B cell (primary cell): ENCODE data around the gene EIF3B. TPM values are rescaled to one million over a fixed set of nuclear protein-coding genes. Genes with fewer than 3 reads are reported as not detected.
A peak's percentile ranks its signal among the peaks of the same experiment; 100 is the strongest.

Experiments
- ATAC-seq: fragments of 200-7000 bp; cut with Tn5 transposase; one replicate; pipeline ENCODE4 v1.10.0; 2021; ENCODE audit warnings: low read depth, mild to moderate bottlenecking, moderate number of reproducible peaks, moderate library complexity
- CTCF ChIA-PET: fragments of 350-600 bp; sonication (Branson Sonifier 250); formaldehyde crosslinking; loops from one replicate; lab custom pipeline; 2021; ENCODE audit warnings: antibody characterized with exemption, inconsistent platforms; lab: Charles Lee
- POLR2A ChIA-PET: fragments of 350-600 bp; sonication (Branson Sonifier 250); formaldehyde crosslinking; loops from one replicate; lab custom pipeline; 2021; ENCODE audit warnings: antibody characterized with exemption; lab: Charles Lee
- DNase-seq: peaks from one replicate; pipeline ENCODE4 v3.0.0; 2013
- H2AFZ ChIP-seq: 2 replicates; pipeline ENCODE4 v1.6.1; 2012; ENCODE audit warnings: mild to moderate bottlenecking, low read depth, low read length; ENCODE audit not compliant: insufficient read depth, poor library complexity, severe bottlenecking
- H3K27ac ChIP-seq, 2 donors: 1 replicate in 1 of 2; 2 replicates in 1 of 2; pipeline ENCODE4 v1.5.1; 2012 to 2013; ENCODE audit warnings: low read length in 2 of 2, mild to moderate bottlenecking in 2 of 2, moderate library complexity in 1 of 2
- H3K27me3 ChIP-seq, 4 experiments: fragments of 200-600 bp in 1 of 4; sonication (generic) in 1 of 4; replicated peaks in 1 of 4; 1 replicate in 2 of 4; 2 replicates in 2 of 4; pipeline versions ENCODE4 v1.6.1 to v1.7.0; 2013 to 2016; ENCODE audit warnings: low read length in 3 of 4, mild to moderate bottlenecking in 2 of 4, mixed read lengths in 1 of 4, moderate library complexity in 1 of 4; ENCODE audit not compliant: insufficient read depth in 4 of 4, control insufficient read depth in 3 of 4; ENCODE audit errors: control extremely low read depth in 1 of 4
- H3K36me3 ChIP-seq, 2 experiments: replicated peaks in 1 of 2; 1 replicate in 1 of 2; 2 replicates in 1 of 2; pipeline versions ENCODE4 v1.6.1 to v1.7.1; 2013; ENCODE audit warnings: low read length in 1 of 2; ENCODE audit not compliant: insufficient read depth in 2 of 2, control insufficient read depth in 1 of 2; ENCODE audit errors: control extremely low read depth in 1 of 2, extremely low read depth in 1 of 2
- H3K4me1 ChIP-seq, 2 donors: fragments of 200-600 bp in 1 of 2; sonication (generic) in 1 of 2; 1 replicate in 1 of 2; 2 replicates in 1 of 2; pipeline versions ENCODE4 v1.5.1 to v1.6.1; 2013 to 2017; ENCODE audit warnings: low read length in 2 of 2; ENCODE audit not compliant: control insufficient read depth in 2 of 2, insufficient read depth in 2 of 2
- H3K4me2 ChIP-seq: replicated peaks from 2 replicates; pipeline ENCODE3; 2012; ENCODE audit warnings: mild to moderate bottlenecking, low read depth, low read length; ENCODE audit not compliant: poor library complexity, severe bottlenecking
- H3K4me3 ChIP-seq, 5 experiments: fragments of 200-600 bp in 1 of 5; sonication (generic) in 1 of 5; 1 replicate in 3 of 5; 2 replicates in 2 of 5; pipeline versions ENCODE4 v1.5.1 to v1.7.0; 2011 to 2016; ENCODE audit warnings: low read length in 4 of 5, mild to moderate bottlenecking in 4 of 5, low read depth in 2 of 5, control low read depth in 1 of 5, moderate library complexity in 1 of 5; ENCODE audit not compliant: insufficient read depth in 1 of 5; ENCODE audit errors: control extremely low read depth in 1 of 5, extremely low read depth in 1 of 5
- H3K79me2 ChIP-seq: fragments of 200-600 bp; sonication (generic); one replicate; pipeline ENCODE4 v1.6.0; 2016; ENCODE audit warnings: low read length; ENCODE audit not compliant: control insufficient read depth, insufficient read depth
- H3K9ac ChIP-seq: fragments of 200-600 bp; sonication (generic); 2 replicates; pipeline ENCODE4 v1.6.1; 2017; ENCODE audit warnings: mild to moderate bottlenecking, low read length, moderate library complexity
- H3K9me3 ChIP-seq, 3 donors: one replicate each; pipeline versions ENCODE4 v1.6.1 to v1.7.1; 2013; ENCODE audit warnings: low read length in 2 of 3; ENCODE audit not compliant: control insufficient read depth in 2 of 3, insufficient read depth in 1 of 3; ENCODE audit errors: control extremely low read depth in 1 of 3
- H4K20me1 ChIP-seq: 2 replicates; pipeline ENCODE4 v1.6.0; 2012; ENCODE audit warnings: mild to moderate bottlenecking, low read length; ENCODE audit not compliant: insufficient read depth, control insufficient read depth, poor library complexity, severe bottlenecking
- H3K27ac Mint-ChIP-seq: one replicate; pipeline ENCODE4 v1.8.0; 2021; ENCODE audit warnings: mixed read lengths
- H3K27me3 Mint-ChIP-seq: one replicate; pipeline ENCODE4 v1.8.0; 2021; ENCODE audit warnings: mixed read lengths
- H3K4me1 Mint-ChIP-seq: one replicate; pipeline ENCODE4 v1.8.0; 2021; ENCODE audit warnings: mixed read lengths
- H3K4me3 Mint-ChIP-seq: one replicate; pipeline ENCODE4 v1.8.0; 2021; ENCODE audit warnings: mixed read lengths
- H3K9me3 Mint-ChIP-seq: one replicate; pipeline ENCODE4 v1.8.0; 2022; ENCODE audit warnings: mixed read lengths; ENCODE audit not compliant: insufficient read depth
- CTCF ChIP-seq: fragments of 200-600 bp; IDR thresholded peaks from one replicate; pipeline ENCODE4 v1.8.0; 2022; ENCODE audit warnings: antibody characterized with exemption, mild to moderate bottlenecking
- EZH2 ChIP-seq: IDR thresholded peaks from 2 replicates; pipeline ENCODE4 v1.6.1; 2012; ENCODE audit warnings: borderline replicate concordance, low read depth, mild to moderate bottlenecking, moderate library complexity, low read length; ENCODE audit not compliant: insufficient read depth, poor library complexity, severe bottlenecking
- WGBS: methylation state at CpG from one replicate; pipeline ENCODE4 v1.1.5; 2013; ENCODE audit warnings: missing lambda C conversion rate; ENCODE audit not compliant: insufficient coverage; 5-methylcytosine and 5-hydroxymethylcytosine counted together
- intact Hi-C: fragments of 100-400 bp; cut with micrococcal nuclease; formaldehyde crosslinking; loops from one replicate; pipeline ENCODE4 v1.10.0; 2022
- polyA plus RNA-seq: library from polyadenylated mRNA; depleted of rRNA; stranded (reverse); fragments of >200 nt; gene quantifications from 2 replicates; pipeline ENCODE4 v1.2.3, GENCODE V29; 2012
- total RNA-seq, 2 donors: library from RNA; stranded (reverse); fragments of 120-200 nt in 1 of 2; gene quantifications; 1 replicate in 1 of 2; 2 replicates in 1 of 2; pipeline versions ENCODE4 v1.2.3 to v1.2.4, GENCODE V29; 2013 to 2022

Gene EIF3B
- total and polyA plus RNA-seq, 2 donors (not counting 1 experiment from before 2014, with no cell fraction given): 69.3 to 152 TPM

- CTCF ChIA-PET: interaction anchor here (0.6 to 0.7 kb wide), 2 partner anchors 51 to 197 kb away, joined by 3 read pairs; no protein-coding TSS in a partner anchor
- Mint-ChIP-seq H3K27ac (peak overlapping the region; percentile 71), H3K4me3 (peak overlapping the region; percentile 45), H3K27me3 (no peaks in the 10 kb centered on the region), H3K9me3 (no peaks in the 10 kb centered on the region), H3K4me1 (peaks cover 52% of the 10 kb centered on the region)
- Histone ChIP-seq H3K4me3 (no peak overlapping the region), H3K9me3 (peaks cover 0 to 5% (median 0%) of the 10 kb centered on the region in 3 donors), H2AFZ (no peak overlapping the region), H3K36me3 (peaks cover 0 to 11% of the 10 kb centered on the region in 2 experiments), H3K79me2 (peaks cover 90% of the 10 kb centered on the region), H3K9ac (no peak overlapping the region), H4K20me1 (no peaks in the 10 kb centered on the region), H3K27ac (peak overlapping the region in 1 of 2 donors; percentile 87), H3K27me3 (no peaks in the 10 kb centered on the region), H3K4me2 (peak overlapping the region; percentile 39), H3K4me1 (peaks cover 60 to 82% of the 10 kb centered on the region in 2 donors)
- ATAC-seq (no peak), DNase-seq (no peak)
- POLR2A ChIA-PET: interaction anchor here (1.1 to 1.8 kb wide), 3 partner anchors 11 to 51 kb away, joined by 3 to 6 read pairs (median 3); no protein-coding TSS in a partner anchor
- intact Hi-C loops: loop anchor here (5.0 kb wide), 1 partner anchor 217 kb away; no protein-coding TSS in a partner anchor
- 90% methylated on average over 17 of the region's 20 CpGs for WGBS
- TF ChIP-seq EZH2: no peak
- TF ChIP-seq CTCF: no peak
Observed at GRCh38 chr7:2309889-2310331, 44.7 kb upstream of the EIF3B start.

GRCh38 chr7:2312267-2312929 lies 42.2 kb upstream of the EIF3B start:
- H3K9me3 ChIP-seq: peaks cover 0 to 8% (median 0%) of the 10 kb centered on the region in 3 donors
- Mint-ChIP-seq H3K4me1 (peaks cover 36% of the 10 kb centered on the region), H3K4me3 (peak overlapping the region; percentile 93), H3K27me3 (no peaks in the 10 kb centered on the region), H3K27ac (peak overlapping the region; percentile 97), H3K9me3 (no peaks in the 10 kb centered on the region)
- H3K27me3 ChIP-seq: no peaks in the 10 kb centered on the region
- H3K4me2 ChIP-seq: peak overlapping the region; percentile 92
- ChIA-PET CTCF (interaction anchor here (0.8 to 2.2 kb wide), 6 partner anchors 12 to 76 kb away, joined by 3 to 10 read pairs (median 4); no protein-coding TSS in a partner anchor), POLR2A (interaction anchor here (0.7 to 1.5 kb wide), 3 partner anchors 16 to 42 kb away, joined by 3 to 4 read pairs (median 3); partner anchors contain the start of gene EIF3B)
- peak overlapping the region; percentile 60 to 87 for H3K27ac ChIP-seq
- H4K20me1 ChIP-seq: no peaks in the 10 kb centered on the region
- 62% methylated on average over 10 of the region's 17 CpGs for WGBS
- no peak for ATAC-seq
- intact Hi-C loops: loop anchor here (5.0 kb wide), 1 partner anchor 215 kb away; no protein-coding TSS in a partner anchor
- H3K9ac ChIP-seq: peak overlapping the region; percentile 27
- TF ChIP-seq CTCF (no peak), EZH2 (no peak)
- peaks cover 66% of the 10 kb centered on the region for H3K79me2 ChIP-seq
- no peak overlapping the region for H2AFZ ChIP-seq
- peaks cover 0 to 11% of the 10 kb centered on the region in 2 experiments for H3K36me3 ChIP-seq
- peak; percentile 78 for DNase-seq
- H3K4me1 ChIP-seq: peaks cover 40 to 64% of the 10 kb centered on the region in 2 donors
- peak overlapping the region in 4 of 5 experiments; percentile 1 to 43 (median 27) for H3K4me3 ChIP-seq
